HL-60 (cell line): ENCODE measurements around the gene NFILZ.

Experiments used
- DNase-seq, 2 experiments: peaks; one replicate each; pipeline ENCODE4 v3.0.0-alpha.2; 2010 to 2020; ENCODE audit warnings: low read depth in 1 of 2, low spot score in 1 of 2
- H3K27ac ChIP-seq: fragments of 250-450 bp; sonication (Bioruptor Pico); replicated peaks from 2 replicates; pipeline ENCODE4 v1.5.1; 2020; ENCODE audit warnings: mild to moderate bottlenecking, moderate library complexity
- H3K27me3 ChIP-seq: fragments of 250-450 bp; sonication (Bioruptor Pico); 2 replicates; pipeline ENCODE4 v1.5.1; 2021; ENCODE audit warnings: mild to moderate bottlenecking, moderate library complexity; ENCODE audit not compliant: insufficient read depth, poor library complexity, severe bottlenecking
- H3K4me3 ChIP-seq: replicated peaks from 2 replicates; pipeline ENCODE4 v1.5.1; 2011; ENCODE audit warnings: mild to moderate bottlenecking, control low read depth, low read length; ENCODE audit not compliant: insufficient read depth
- CTCF ChIP-seq: IDR thresholded peaks from one replicate; pipeline ENCODE4 v1.5.1; 2011; ENCODE audit warnings: low read length, control low read depth, inconsistent platforms; ENCODE audit not compliant: insufficient read depth
- GABPA ChIP-seq: IDR thresholded peaks from 2 replicates; pipeline ENCODE4 v1.6.1; 2012; ENCODE audit warnings: low read depth
- POLR2AphosphoS5 ChIP-seq: IDR thresholded peaks from 2 replicates; pipeline ENCODE4 v1.6.1; 2012; ENCODE audit warnings: low read depth
- SPI1 ChIP-seq: IDR thresholded peaks from 2 replicates; pipeline ENCODE4 v1.6.1; 2012; ENCODE audit warnings: low read depth, mild to moderate bottlenecking, borderline replicate concordance
- TF ChIP-seq, protein P1 (sequence below): IDR thresholded peaks from 2 replicates; pipeline ENCODE4 v1.6.1; 2012; ENCODE audit warnings: low read depth; ENCODE audit not compliant: insufficient replicate concordance

Gene NFILZ

GRCh38 chr19:8655340-8655709, 24.9 kb downstream of the NFILZ start:
- H3K4me3 ChIP-seq: no peak overlapping the region
- H3K27me3 ChIP-seq: no peaks in the 10 kb centered on the region
- no peak for TF ChIP-seq SPI1
- no peak for TF ChIP-seq CTCF
- TF ChIP-seq GABPA: no peak
- no peak for TF ChIP-seq POLR2AphosphoS5
- no peak overlapping the region for H3K27ac ChIP-seq
- DNase-seq: no peak

DNA sequence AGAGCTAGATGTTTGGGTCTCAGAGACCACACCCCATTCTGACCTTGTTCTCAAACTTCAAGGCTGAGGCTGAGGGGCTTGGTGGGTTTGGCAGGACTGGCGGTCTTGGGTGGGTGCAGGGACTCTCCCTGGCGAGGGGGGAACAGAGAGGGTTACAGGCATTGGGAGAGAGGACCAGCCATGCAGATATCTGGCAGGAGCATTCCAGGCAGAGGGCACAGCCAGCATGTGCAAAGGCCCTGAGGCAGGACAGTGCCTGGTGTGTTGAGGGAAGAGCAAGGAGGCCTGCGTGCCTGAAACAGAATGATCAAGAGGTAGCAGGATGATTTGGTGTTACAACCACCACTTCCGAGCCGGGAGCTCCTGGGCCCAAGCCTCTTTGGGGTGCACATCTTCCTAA, 27.4 kb downstream of the NFILZ start:
- no peak for DNase-seq
- TF ChIP-seq, protein P1, sequence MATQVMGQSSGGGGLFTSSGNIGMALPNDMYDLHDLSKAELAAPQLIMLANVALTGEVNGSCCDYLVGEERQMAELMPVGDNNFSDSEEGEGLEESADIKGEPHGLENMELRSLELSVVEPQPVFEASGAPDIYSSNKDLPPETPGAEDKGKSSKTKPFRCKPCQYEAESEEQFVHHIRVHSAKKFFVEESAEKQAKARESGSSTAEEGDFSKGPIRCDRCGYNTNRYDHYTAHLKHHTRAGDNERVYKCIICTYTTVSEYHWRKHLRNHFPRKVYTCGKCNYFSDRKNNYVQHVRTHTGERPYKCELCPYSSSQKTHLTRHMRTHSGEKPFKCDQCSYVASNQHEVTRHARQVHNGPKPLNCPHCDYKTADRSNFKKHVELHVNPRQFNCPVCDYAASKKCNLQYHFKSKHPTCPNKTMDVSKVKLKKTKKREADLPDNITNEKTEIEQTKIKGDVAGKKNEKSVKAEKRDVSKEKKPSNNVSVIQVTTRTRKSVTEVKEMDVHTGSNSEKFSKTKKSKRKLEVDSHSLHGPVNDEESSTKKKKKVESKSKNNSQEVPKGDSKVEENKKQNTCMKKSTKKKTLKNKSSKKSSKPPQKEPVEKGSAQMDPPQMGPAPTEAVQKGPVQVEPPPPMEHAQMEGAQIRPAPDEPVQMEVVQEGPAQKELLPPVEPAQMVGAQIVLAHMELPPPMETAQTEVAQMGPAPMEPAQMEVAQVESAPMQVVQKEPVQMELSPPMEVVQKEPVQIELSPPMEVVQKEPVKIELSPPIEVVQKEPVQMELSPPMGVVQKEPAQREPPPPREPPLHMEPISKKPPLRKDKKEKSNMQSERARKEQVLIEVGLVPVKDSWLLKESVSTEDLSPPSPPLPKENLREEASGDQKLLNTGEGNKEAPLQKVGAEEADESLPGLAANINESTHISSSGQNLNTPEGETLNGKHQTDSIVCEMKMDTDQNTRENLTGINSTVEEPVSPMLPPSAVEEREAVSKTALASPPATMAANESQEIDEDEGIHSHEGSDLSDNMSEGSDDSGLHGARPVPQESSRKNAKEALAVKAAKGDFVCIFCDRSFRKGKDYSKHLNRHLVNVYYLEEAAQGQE: no peak
- TF ChIP-seq CTCF: no peak
- TF ChIP-seq POLR2AphosphoS5: no peak
- no peak for TF ChIP-seq GABPA
- TF ChIP-seq SPI1: no peak
- no peaks in the 10 kb centered on the region for H3K27me3 ChIP-seq
- H3K27ac ChIP-seq: no peak overlapping the region
- no peak overlapping the region for H3K4me3 ChIP-seq

DNA sequence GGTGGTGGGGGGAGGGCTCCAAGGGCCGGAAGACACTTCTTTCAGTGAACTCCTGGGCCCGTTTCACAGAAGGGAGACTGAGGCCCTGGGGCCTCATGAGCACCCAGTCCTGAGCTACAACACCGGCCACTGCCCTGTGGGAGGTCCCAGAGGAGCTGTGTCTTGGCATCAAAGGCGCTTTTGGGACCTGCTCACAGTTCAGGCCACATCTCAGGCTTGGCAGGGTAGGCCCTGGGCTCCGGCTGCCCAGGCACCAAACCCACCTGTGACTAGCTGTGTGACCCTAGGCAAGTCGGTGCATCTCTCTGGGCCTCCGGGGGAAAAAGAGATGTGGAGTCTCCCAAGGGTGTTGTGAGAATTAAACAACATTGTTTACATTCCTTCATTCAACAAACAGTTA, 29.5 kb downstream of the NFILZ start:
- H3K27ac ChIP-seq: no peak overlapping the region
- DNase-seq: no peak
- TF ChIP-seq GABPA (no peak), SPI1 (no peak), CTCF (no peak), POLR2AphosphoS5 (no peak)
- TF ChIP-seq, protein P1: no peak
- H3K4me3 ChIP-seq: no peak overlapping the region
- no peaks in the 10 kb centered on the region for H3K27me3 ChIP-seq

GRCh38 chr19:8662263-8662662, 31.8 kb downstream of the NFILZ start:
- DNase-seq: no peak
- TF ChIP-seq CTCF: no peak
- TF ChIP-seq GABPA: no peak
- TF ChIP-seq, protein P1: no peak
- Histone ChIP-seq H3K27ac (no peak overlapping the region), H3K4me3 (no peak overlapping the region), H3K27me3 (no peaks in the 10 kb centered on the region)
